Suppressor macrophage treated with lipopolysaccharide for 1 hour (primary cell): ENCODE results near the gene CDCA7L.
"Not testable (repeated sequence)": the region's sequence is repeated elsewhere in the genome, so short reads cannot be mapped to it uniquely, and the experiment has no call there.

ENCODE experiments used
- DNase-seq, 3 donors: peaks; one replicate each; pipeline ENCODE4 v3.0.0-alpha.2; 2020 to 2022

CDCA7L gene

DNA sequence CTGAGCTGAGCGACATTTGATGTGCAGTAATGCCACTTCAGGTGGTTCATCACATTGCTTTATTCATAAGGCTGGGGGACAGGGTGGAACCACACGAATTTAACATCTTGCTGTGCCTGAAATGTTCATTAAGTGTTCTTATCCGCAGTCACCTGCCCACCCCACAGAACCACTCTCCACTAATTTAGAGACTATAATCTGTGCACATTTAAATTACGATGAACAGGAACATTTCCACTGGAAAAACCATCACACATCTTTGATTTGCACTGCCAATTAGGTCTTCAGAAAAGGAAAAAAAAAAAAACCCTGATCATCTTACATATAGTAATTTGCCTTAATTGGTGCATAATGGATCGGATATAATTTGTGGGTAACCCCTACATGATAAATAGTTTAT, 2.3 kb downstream of the CDCA7L start:
- no peak for DNase-seq

GRCh38 chr7:21942955-21943354, 2.7 kb downstream of the CDCA7L start:
- no peak for DNase-seq

DNA sequence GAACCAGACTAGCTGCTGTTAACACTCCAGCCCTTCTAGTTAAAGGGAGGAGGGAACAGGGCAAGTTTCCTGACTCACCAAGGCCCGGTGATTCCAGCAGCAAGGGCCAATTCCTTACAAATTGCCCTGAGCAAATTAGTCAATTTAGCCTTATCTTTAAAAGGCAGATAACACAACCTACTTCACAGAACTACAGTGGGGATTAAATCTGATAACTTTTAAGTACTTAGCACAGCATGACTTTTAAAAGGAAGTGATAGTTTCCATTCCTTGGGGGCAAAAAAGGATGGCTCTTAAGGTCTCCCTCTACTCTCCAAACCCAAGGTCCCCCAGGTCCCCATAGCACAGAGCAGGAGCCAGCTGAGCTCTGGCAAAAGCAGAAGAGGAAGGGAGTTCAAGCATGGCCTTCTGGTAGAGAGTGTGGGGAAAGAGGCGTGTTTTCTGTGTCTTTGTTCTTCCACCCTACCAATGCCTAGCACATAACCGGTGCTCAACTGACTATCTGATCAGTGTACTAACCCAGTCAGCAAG, 4.0 kb downstream of the CDCA7L start:
- DNase-seq: peak in 2 of 3 donors; percentile 17 to 28

DNA sequence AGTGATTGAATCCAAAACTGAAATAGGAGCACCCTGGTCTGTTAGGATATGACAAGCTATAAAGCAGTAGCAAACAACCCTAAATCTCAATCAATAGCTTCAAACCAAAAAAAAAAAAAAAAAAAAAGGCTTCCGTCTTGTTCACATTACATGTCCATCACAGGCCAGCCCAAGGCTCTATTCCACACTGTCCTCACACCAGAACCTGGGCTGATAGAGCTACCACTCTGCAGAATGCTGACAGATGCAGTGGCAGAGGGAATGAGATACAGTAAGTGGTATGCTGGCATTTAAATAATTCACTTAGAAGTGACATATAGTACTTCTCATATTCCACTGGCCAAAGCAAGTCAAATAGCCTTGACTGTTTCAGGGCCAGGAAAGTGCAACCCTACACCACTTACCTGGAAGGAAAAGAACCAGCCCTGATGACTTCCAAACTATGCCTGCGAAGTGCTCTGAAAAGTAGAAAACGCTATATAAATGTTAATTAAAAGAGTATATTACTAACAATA, 5.8 kb downstream of the CDCA7L start:
- DNase-seq: no peak

- peak in 1 of 3 donors; percentile 9 for DNase-seq
Observed at GRCh38 chr7:21939136-21939857, 6.4 kb downstream of the CDCA7L start.

DNA sequence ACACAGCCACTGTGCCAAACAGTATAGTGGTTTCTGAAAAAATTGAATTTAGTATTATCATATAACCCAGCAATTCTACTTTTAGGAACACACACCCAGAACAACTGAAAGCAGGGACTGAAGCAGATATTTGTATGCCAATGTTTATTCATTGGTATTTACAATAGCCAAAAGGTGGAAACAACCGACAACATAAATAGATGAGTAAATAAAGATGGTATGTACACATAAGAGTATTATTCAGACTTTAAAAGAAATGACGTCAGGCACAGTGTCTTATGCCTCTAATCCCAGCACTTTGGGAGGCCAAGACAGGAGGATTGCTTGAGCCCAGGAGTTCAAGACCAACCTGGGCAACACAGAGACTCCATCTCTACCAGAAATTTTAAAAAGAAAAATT, 7.2 kb downstream of the CDCA7L start:
- DNase-seq: no peak

- DNase-seq: peak in 1 of 3 donors; percentile 13
Observed at GRCh38 chr7:21934808-21935207, 10.9 kb downstream of the CDCA7L start.

DNA sequence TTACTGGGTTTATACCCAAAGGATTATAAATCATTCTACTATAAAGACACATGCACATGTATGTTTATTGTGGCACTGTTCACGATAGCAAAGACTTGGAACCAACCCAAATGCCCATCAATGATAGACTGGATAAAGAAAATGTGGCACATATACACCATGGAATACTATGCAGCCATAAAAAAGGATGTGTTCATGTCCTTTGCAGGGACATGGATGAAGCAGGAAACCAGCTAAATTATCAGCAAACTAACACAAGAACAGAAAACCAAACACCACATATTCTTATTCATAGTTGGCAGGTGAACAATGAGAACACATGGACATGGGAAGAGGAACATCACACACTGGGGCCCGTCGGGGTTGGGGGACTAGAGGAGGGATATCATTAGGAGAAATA, 12.4 kb downstream of the CDCA7L start:
- DNase-seq: not testable (repeated sequence)

DNA sequence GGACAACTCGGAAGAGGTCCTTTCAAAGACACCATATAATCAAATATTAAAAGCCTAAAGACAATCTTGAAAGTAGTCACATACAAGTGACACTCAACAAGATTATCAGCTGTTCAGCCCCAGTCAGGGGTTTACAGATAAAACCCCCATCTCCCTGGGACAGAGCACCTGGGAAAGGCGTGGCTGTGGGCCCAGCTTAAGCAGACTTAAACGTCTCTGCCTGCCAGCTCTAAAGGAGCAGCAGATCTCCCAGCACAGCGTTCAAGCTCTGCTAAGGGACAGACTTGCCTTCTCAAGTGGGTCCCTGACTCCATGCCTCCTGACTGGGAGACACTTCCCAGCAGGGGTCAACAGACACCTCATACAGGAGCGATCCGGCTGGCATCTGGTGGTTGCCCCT, 18.0 kb downstream of the CDCA7L start:
- DNase-seq: no peak

DNA sequence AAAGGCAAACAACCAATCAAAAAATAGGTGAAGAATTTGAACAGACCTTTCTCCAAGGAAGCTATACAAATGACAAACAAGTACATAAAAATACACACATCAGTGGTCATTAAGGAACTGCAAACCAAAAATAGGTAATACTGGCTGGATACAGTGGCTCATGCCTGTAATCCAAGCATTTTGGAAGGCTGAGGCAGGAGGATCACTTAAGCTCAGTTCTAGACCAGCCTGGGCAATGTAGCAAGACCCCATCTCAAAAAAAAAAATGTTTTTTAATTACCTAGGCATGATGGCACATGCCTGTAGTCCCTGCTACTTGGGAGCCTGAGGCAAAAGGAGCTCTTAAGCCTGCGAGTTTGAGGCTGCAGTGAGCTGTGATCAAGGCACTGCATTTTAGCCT, 19.3 kb downstream of the CDCA7L start:
- DNase-seq: no peak

GRCh38 chr7:21923658-21924057, 22.0 kb downstream of the CDCA7L start:
- no peak for DNase-seq

DNA sequence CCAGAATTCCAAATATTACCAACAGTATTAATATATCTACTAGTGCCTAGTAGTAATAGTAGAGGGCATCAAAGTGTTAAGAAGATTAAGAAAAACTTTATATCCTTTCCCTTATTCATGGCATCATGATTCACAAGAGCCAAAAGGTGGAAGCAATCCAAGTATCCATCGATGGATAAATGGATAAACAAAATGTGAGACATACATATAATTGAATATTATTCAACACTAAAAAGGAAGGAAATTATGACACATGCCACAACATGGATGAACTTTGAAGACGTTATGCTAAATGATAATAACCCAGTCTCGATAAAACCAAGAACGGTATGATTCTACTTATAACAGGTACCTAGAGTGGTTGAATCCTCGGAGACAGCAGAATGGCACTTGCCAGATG, 23.1 kb downstream of the CDCA7L start:
- no peak for DNase-seq

DNA sequence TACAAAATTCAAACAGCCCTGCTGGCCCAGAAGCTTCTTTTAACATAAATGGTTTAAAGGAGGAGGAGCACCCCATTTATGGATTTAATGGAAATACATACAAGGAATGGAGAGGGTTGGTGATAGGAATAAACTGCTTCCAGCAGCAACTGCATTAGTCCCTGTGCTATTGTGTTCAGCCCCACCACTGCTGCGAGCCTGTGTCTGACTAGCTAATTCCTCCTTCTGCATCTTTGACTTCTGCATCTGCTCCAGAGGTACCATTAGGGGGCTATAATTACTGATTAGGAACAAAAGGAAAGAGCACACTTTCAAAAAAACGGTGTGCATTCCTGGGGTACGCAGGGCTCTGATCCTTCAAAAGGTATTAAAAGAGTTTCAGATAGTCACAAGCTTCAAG, 24.8 kb downstream of the CDCA7L start:
- DNase-seq: no peak

DNA sequence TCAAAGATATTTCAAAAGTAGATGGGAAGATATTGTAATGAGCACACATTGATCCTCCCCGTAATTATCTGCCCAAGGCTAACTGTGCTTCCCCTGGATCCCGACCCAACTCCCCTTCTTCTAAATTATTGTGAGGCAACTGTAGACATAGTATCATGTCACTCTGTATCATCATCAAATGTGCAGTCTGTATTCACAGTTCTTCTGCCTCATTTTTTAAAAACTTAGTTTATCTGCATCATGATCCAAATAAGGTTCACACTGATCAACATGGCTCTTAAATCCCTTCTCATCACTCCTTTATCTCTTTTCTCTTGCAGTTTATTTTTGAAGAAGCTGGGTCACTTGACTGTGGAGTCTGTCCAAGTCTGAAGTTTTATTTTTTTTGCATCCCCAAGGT, 27.5 kb downstream of the CDCA7L start:
- peak in 1 of 3 donors; percentile 16 for DNase-seq

GRCh38 chr7:21916629-21917028, 29.1 kb downstream of the CDCA7L start:
- peak in 1 of 3 donors; percentile 4 for DNase-seq

DNA sequence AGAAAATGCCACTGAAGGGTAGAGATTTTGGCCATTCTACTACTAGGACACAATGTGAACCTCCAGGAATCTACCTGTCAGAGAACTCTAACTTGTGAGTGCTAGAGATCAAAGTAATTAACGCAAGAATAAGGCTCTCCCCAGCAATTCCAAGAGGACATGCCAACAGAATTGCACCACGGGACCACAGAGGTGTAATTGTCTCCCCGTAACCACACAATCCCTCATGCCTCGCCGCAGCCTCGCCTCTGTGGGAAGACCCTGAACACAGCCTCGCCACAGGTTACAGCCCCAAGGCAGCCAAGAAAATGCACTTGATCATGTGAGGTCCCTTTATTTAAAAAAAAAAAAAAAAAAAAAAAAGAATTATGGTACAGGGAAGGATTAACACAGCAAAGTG, 29.5 kb downstream of the CDCA7L start:
- peak in 1 of 3 donors; percentile 13 for DNase-seq

- peak in 1 of 3 donors; percentile 11 for DNase-seq
Observed at GRCh38 chr7:21915140-21915539, 30.6 kb downstream of the CDCA7L start.

GRCh38 chr7:21914671-21915070, 31.0 kb downstream of the CDCA7L start:
- DNase-seq: peak in 1 of 3 donors; percentile 11

GRCh38 chr7:21912931-21913780, 32.5 kb downstream of the CDCA7L start:
- DNase-seq: peak in 1 of 3 donors; percentile 15

- DNase-seq: peak in 1 of 3 donors; percentile 11
Observed at GRCh38 chr7:21912305-21912704, 33.4 kb downstream of the CDCA7L start.

DNA sequence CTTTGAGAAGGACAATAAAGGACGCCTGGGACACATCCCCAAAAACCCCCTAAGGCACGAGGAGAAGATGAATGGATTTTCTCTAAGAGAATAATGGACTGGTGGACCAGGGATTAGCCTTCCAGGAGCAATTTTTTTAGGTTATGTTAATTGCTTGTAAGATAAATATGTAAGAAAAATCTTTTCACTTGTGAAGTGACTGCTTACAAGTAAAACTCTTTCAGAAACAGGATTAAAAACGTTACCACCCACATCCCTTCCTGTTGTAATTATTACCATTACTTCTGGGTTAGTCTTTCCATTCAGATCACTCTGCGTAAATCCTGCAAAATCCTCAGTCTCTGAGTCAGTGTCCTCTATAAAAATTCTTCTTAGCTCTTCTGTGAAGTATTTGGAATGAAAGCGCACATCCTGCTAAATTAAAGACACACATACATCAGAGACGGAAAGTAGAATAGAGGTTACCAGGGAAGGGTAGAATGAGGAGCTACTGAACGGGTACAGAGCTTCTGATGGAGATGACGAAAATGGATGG, 34.3 kb downstream of the CDCA7L start:
- peak in 1 of 3 donors; percentile 1 for DNase-seq

- DNase-seq: peak in 1 of 3 donors; percentile 1
Observed at GRCh38 chr7:21910253-21910652, 35.4 kb downstream of the CDCA7L start.

GRCh38 chr7:21908746-21909145, 37.0 kb downstream of the CDCA7L start:
- DNase-seq: no peak
